Measurements from ENCODE around the gene PCNT.

PCNT gene

GRCh38 chr21:46352164-46352515 is 28.2 kb downstream of the PCNT start:
- Histone ChIP-seq H3K27ac (ENCODE audit: low read depth, low read length) (no peak overlapping the region), H3K27me3 (ENCODE audit: low read length) (no peaks in the 10 kb centered on the region), H3K9me2 (replicated peaks; ENCODE audit: insufficient read depth, low read length) (no peaks in the 10 kb centered on the region), H2AFZ (ENCODE audit: low read depth, low read length, severe bottlenecking) (no peak overlapping the region), H3K79me2 (ENCODE audit: insufficient read depth, low read length) (no peaks in the 10 kb centered on the region), H3K4me2 (ENCODE audit: low read depth, low read length, poor library complexity, severe bottlenecking) (no peak overlapping the region), H4K20me1 (ENCODE audit: low read depth, low read length) (no peaks in the 10 kb centered on the region), H3K9me3 (ENCODE audit: insufficient read depth, low read length) (no peaks in the 10 kb centered on the region), H3K36me3 (ENCODE audit: low read length) (no peaks in the 10 kb centered on the region; the same call in 1 of the 2 replicates), H3K9ac (ENCODE audit: low read length) (no peak overlapping the region), H3F3A (ENCODE audit: insufficient read depth) (no peaks in the 10 kb centered on the region), H3K4me3 (ENCODE audit: insufficient read depth, low read length, poor library complexity, severe bottlenecking) (no peak overlapping the region)
- TF ChIP-seq EZH2phosphoT487 (conservative IDR thresholded peaks at IDR 0.05; ENCODE audit: low read length) = no peak
- TF ChIP-seq, protein P1, sequence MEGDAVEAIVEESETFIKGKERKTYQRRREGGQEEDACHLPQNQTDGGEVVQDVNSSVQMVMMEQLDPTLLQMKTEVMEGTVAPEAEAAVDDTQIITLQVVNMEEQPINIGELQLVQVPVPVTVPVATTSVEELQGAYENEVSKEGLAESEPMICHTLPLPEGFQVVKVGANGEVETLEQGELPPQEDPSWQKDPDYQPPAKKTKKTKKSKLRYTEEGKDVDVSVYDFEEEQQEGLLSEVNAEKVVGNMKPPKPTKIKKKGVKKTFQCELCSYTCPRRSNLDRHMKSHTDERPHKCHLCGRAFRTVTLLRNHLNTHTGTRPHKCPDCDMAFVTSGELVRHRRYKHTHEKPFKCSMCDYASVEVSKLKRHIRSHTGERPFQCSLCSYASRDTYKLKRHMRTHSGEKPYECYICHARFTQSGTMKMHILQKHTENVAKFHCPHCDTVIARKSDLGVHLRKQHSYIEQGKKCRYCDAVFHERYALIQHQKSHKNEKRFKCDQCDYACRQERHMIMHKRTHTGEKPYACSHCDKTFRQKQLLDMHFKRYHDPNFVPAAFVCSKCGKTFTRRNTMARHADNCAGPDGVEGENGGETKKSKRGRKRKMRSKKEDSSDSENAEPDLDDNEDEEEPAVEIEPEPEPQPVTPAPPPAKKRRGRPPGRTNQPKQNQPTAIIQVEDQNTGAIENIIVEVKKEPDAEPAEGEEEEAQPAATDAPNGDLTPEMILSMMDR (IDR thresholded peaks at IDR 0.05; ENCODE audit: insufficient read depth, low read length, poor library complexity, severe bottlenecking) = no peak

DNA sequence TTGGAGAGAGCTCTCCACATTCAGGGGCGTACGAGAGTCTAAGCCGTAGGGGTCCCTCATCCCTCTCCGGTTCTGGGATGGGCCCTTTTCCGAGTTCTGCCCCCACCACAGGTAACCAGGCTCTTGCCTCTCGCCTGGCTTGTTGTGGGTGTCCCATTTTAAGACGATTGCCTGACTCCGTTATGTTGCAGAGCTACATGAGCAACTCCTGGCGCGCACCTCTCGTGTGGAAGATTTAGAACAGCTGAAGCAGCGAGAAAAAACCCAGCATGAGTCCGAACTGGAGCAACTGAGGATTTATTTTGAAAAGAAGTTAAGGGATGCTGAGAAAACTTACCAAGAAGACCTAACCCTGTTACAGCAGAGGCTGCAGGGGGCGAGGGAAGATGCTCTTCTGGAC is 29.0 kb downstream of the PCNT start:
- no peak overlapping the region for H3K4me2 ChIP-seq (ENCODE audit: low read depth, low read length, poor library complexity, severe bottlenecking)
- H3K4me3 ChIP-seq (ENCODE audit: insufficient read depth, low read length, poor library complexity, severe bottlenecking) = no peak overlapping the region
- TF ChIP-seq EZH2phosphoT487 (conservative IDR thresholded peaks at IDR 0.05; ENCODE audit: low read length) = no peak
- TF ChIP-seq, protein P1 (IDR thresholded peaks at IDR 0.05; ENCODE audit: insufficient read depth, low read length, poor library complexity, severe bottlenecking) = no peak
- no peaks in the 10 kb centered on the region for H3K9me3 ChIP-seq (ENCODE audit: insufficient read depth, low read length)
- no peaks in the 10 kb centered on the region for H3F3A ChIP-seq (ENCODE audit: insufficient read depth)
- H3K79me2 ChIP-seq (ENCODE audit: insufficient read depth, low read length) = no peaks in the 10 kb centered on the region
- no peak overlapping the region for H3K9ac ChIP-seq (ENCODE audit: low read length)
- no peaks in the 10 kb centered on the region for H3K27me3 ChIP-seq (ENCODE audit: low read length)
- no peak overlapping the region for H2AFZ ChIP-seq (ENCODE audit: low read depth, low read length, severe bottlenecking)
- H3K36me3 ChIP-seq (ENCODE audit: low read length) = no peaks in the 10 kb centered on the region; the same call in 1 of the 2 replicates
- H4K20me1 ChIP-seq (ENCODE audit: low read depth, low read length) = no peaks in the 10 kb centered on the region
- no peak overlapping the region for H3K27ac ChIP-seq (ENCODE audit: low read depth, low read length)
- H3K9me2 ChIP-seq (replicated peaks; ENCODE audit: insufficient read depth, low read length) = no peaks in the 10 kb centered on the region

- H3K79me2 ChIP-seq (ENCODE audit: insufficient read depth, low read length) = no peaks in the 10 kb centered on the region
- no peaks in the 10 kb centered on the region for H3K9me2 ChIP-seq (replicated peaks; ENCODE audit: insufficient read depth, low read length)
- no peaks in the 10 kb centered on the region for H4K20me1 ChIP-seq (ENCODE audit: low read depth, low read length)
- TF ChIP-seq EZH2phosphoT487 (conservative IDR thresholded peaks at IDR 0.05; ENCODE audit: low read length) = no peak
- TF ChIP-seq, protein P1 (IDR thresholded peaks at IDR 0.05; ENCODE audit: insufficient read depth, low read length, poor library complexity, severe bottlenecking) = no peak
- no peak overlapping the region for H3K27ac ChIP-seq (ENCODE audit: low read depth, low read length)
- H2AFZ ChIP-seq (ENCODE audit: low read depth, low read length, severe bottlenecking) = no peak overlapping the region
- no peaks in the 10 kb centered on the region for H3F3A ChIP-seq (ENCODE audit: insufficient read depth)
- no peaks in the 10 kb centered on the region for H3K9me3 ChIP-seq (ENCODE audit: insufficient read depth, low read length)
- no peaks in the 10 kb centered on the region for H3K27me3 ChIP-seq (ENCODE audit: low read length)
- no peak overlapping the region for H3K4me2 ChIP-seq (ENCODE audit: low read depth, low read length, poor library complexity, severe bottlenecking)
- no peak overlapping the region for H3K9ac ChIP-seq (ENCODE audit: low read length)
- no peaks in the 10 kb centered on the region; the same call in 1 of the 2 replicates for H3K36me3 ChIP-seq (ENCODE audit: low read length)
- H3K4me3 ChIP-seq (ENCODE audit: insufficient read depth, low read length, poor library complexity, severe bottlenecking) = no peak overlapping the region
These were observed 30.1 kb downstream of the PCNT start for GRCh38 chr21:46354046-46354445.

Measured in SU-DHL-6 (cell line).